Lung (tissue), 12 donors: ENCODE measurements around the gene ACER1. TPM values are rescaled to one million over a fixed set of nuclear protein-coding genes. Genes with fewer than 3 reads are reported as not detected.

Source experiments
- ATAC-seq: fragments of 200-7000 bp; cut with Tn5 transposase; one replicate; pipeline ENCODE4 v1.9.1; 2020; ENCODE audit warnings: moderate number of reproducible peaks; ENCODE audit not compliant: insufficient read depth, low FRiP score
- DNase-seq, 3 donors: peaks; one replicate each; pipeline ENCODE4 v3.0.0-alpha.2; 2013 to 2017
- H3K27ac ChIP-seq, 2 donors: one replicate each; pipeline ENCODE4 v1.5.1; 2013; ENCODE audit warnings: mild to moderate bottlenecking in 2 of 2, moderate library complexity in 2 of 2, control low read depth in 1 of 2, inconsistent platforms in 1 of 2, low read depth in 1 of 2, low read length in 1 of 2
- H3K27me3 ChIP-seq, 3 donors: one replicate each; pipeline ENCODE4 v1.5.1; 2013; ENCODE audit warnings: low read length in 2 of 3; ENCODE audit not compliant: control insufficient read depth in 3 of 3, insufficient read depth in 3 of 3
- H3K36me3 ChIP-seq, 4 donors: one replicate each; pipeline ENCODE4 v1.5.1; 2013; ENCODE audit warnings: low read length in 4 of 4, mild to moderate bottlenecking in 1 of 4, moderate library complexity in 1 of 4; ENCODE audit not compliant: control insufficient read depth in 4 of 4, insufficient read depth in 4 of 4
- H3K4me1 ChIP-seq, 5 donors: one replicate each; pipeline ENCODE4 v1.5.1; 2013; ENCODE audit warnings: low read length in 5 of 5, mild to moderate bottlenecking in 2 of 5, moderate library complexity in 1 of 5; ENCODE audit not compliant: control insufficient read depth in 5 of 5, insufficient read depth in 5 of 5
- H3K4me3 ChIP-seq: one replicate; pipeline ENCODE4 v1.5.1; 2013; ENCODE audit warnings: mild to moderate bottlenecking, control low read depth, moderate library complexity
- H3K9ac ChIP-seq, 2 donors: one replicate each; pipeline ENCODE4 v1.5.1; 2013; ENCODE audit warnings: low read length in 2 of 2, control low read depth in 1 of 2; ENCODE audit not compliant: insufficient read depth in 1 of 2
- H3K9me3 ChIP-seq, 4 donors: one replicate each; pipeline ENCODE4 v1.5.1; 2013; ENCODE audit warnings: low read length in 3 of 4, mild to moderate bottlenecking in 1 of 4, moderate library complexity in 1 of 4; ENCODE audit not compliant: control insufficient read depth in 4 of 4, insufficient read depth in 3 of 4
- CTCF ChIP-seq: IDR thresholded peaks from 2 replicates; pipeline ENCODE4 v1.5.1; 2012; ENCODE audit warnings: mild to moderate bottlenecking; ENCODE audit errors: control extremely low read depth, extremely low read depth
- WGBS, 2 donors: extraction: QIAGEN DNeasy Blood & Tissue Kit; methylation state at CpG; one replicate each; pipeline ENCODE4 v1.1.7; 2013; 5-methylcytosine and 5-hydroxymethylcytosine counted together
- polyA plus RNA-seq, 2 donors: library from polyadenylated mRNA; stranded (reverse); fragments of 200-250 nt; gene quantifications; one replicate each; pipeline ENCODE4 v1.2.1, GENCODE V29; 2013
- total RNA-seq, 2 donors: library from RNA; depleted of rRNA in 1 of 2; stranded (reverse); fragments of >200 nt in 1 of 2; gene quantifications; one replicate each; pipeline ENCODE4 v1.2.1, GENCODE V29; 2014 to 2021
- donor health status: control.
- donor health status: control.
- donor health status: Bipolar disorder and iron deficiency.
- donor health status: healthy.
- donor health status: DM: yes; HTN: yes; CAD: no.

ACER1 gene
- total and polyA plus RNA-seq, 4 donors: 0.06 TPM; not detected in 3

DNA sequence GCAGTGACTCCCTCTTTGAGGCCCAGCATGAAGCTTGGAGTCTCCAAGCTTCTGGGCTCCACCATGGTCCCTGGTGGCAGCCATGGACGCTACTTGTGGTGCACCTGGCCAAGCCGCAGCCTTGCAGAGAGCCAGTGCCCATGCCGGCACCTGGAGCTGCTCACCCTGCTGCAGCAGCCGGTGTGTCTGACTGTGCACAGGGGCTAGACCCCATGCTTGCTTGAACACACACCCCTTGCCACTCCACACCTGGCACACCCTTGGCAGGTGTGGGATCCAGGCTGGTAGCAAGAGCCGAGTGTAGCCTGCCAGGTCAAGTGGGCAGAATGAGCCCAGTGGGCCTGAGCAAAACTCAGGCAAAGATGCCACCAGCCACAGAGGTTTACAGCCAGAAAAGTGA is 35.0 kb downstream of the ACER1 start:
- no peak for ATAC-seq
- peaks cover 0 to 1% (median under 1%) of the 10 kb centered on the region in 4 donors for H3K9me3 ChIP-seq
- no peak for DNase-seq
- no peak overlapping the region for H3K27ac ChIP-seq
- H3K4me1 ChIP-seq: no peaks in the 10 kb centered on the region
- no peak overlapping the region for H3K4me3 ChIP-seq
- H3K9ac ChIP-seq: no peak overlapping the region
- H3K36me3 ChIP-seq: no peaks in the 10 kb centered on the region
- 96 to 97% methylated on average over 5 of the region's 5 CpGs for WGBS, 2 donors
- no peak for TF ChIP-seq CTCF
- no peaks in the 10 kb centered on the region for H3K27me3 ChIP-seq

DNA sequence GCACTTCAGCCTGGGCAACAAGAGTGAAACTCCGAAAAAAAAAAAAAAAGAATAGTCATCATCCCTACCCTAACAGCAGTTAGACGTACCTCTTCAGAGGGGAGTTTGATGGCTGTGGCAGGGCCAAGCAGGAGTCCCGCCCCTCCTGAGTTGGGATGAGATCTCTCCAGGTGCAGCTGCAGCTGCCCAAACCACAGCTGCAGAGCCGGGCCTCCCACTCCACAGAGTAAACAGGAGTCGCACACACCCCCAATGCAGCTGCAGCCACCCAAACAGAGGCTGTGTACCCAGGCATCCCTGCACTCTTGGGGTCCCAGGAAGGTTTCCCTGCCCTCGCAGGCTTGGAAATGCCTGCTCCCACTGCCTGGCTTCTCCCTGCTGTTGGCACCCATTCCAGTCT is 36.2 kb downstream of the ACER1 start:
- no peak overlapping the region for H3K27ac ChIP-seq
- peaks cover 0 to 12% (median 6%) of the 10 kb centered on the region in 4 donors for H3K9me3 ChIP-seq
- H3K9ac ChIP-seq: no peak overlapping the region
- DNase-seq: no peak
- no peaks in the 10 kb centered on the region for H3K27me3 ChIP-seq
- H3K4me3 ChIP-seq: no peak overlapping the region
- no peaks in the 10 kb centered on the region for H3K36me3 ChIP-seq
- H3K4me1 ChIP-seq: no peaks in the 10 kb centered on the region
- ATAC-seq: no peak
- no peak for TF ChIP-seq CTCF
- WGBS, 2 donors: 62 to 80% methylated on average over 6 of the region's 6 CpGs

GRCh38 chr19:6292006-6292405 is 41.4 kb downstream of the ACER1 start:
- no peak overlapping the region for H3K4me3 ChIP-seq
- H3K27ac ChIP-seq: no peak overlapping the region
- H3K27me3 ChIP-seq: no peaks in the 10 kb centered on the region
- H3K4me1 ChIP-seq: no peaks in the 10 kb centered on the region
- no peak overlapping the region for H3K9ac ChIP-seq
- no peak for TF ChIP-seq CTCF
- peaks cover 0 to 41% (median 22%) of the 10 kb centered on the region in 4 donors for H3K9me3 ChIP-seq
- DNase-seq (no peak), ATAC-seq (no peak)
- H3K36me3 ChIP-seq: no peaks in the 10 kb centered on the region
- WGBS, 2 donors: 54 to 63% methylated on average over 4 of the region's 4 CpGs

GRCh38 chr19:6288737-6289136 is 44.7 kb downstream of the ACER1 start:
- DNase-seq (no peak), ATAC-seq (no peak)
- no peaks in the 10 kb centered on the region for H3K4me1 ChIP-seq
- H3K4me3 ChIP-seq: no peak overlapping the region
- H3K27me3 ChIP-seq: no peaks in the 10 kb centered on the region
- 95 to 98% methylated on average over 1 of the region's 1 CpG for WGBS, 2 donors
- peaks cover 0 to 51% (median 27%) of the 10 kb centered on the region in 4 donors for H3K9me3 ChIP-seq
- H3K27ac ChIP-seq: no peak overlapping the region
- H3K9ac ChIP-seq: no peak overlapping the region
- no peak for TF ChIP-seq CTCF
- H3K36me3 ChIP-seq: no peaks in the 10 kb centered on the region
